ENCODE measurements around the gene FAM53A.

FAM53A gene

GRCh38 chr4:1602655-1603412 lies 81.3 kb downstream of the FAM53A start:
- no peak for DNase-seq
- no peak for TF ChIP-seq CTCF (IDR thresholded peaks at IDR 0.05)
- no peak overlapping the region for H3K4me3 ChIP-seq
- H3K4me1 ChIP-seq = peaks cover 0 to 9% (median 0%) of the 10 kb centered on the region in 4 donors
- H3K27me3 ChIP-seq = peaks cover 0 to 81% of the 10 kb centered on the region in 2 donors
- H3K36me3 ChIP-seq = no peaks in the 10 kb centered on the region
- no peak overlapping the region for H3K27ac ChIP-seq
- intact Hi-C loops (cut with DNase I; ENCODE audit: low total_unique reads) = no loop called here
- no peaks in the 10 kb centered on the region for H3K9me3 ChIP-seq

GRCh38 chr4:1601852-1602654 lies 82.1 kb downstream of the FAM53A start:
- Histone ChIP-seq H3K27ac (no peak overlapping the region), H3K36me3 (no peaks in the 10 kb centered on the region), H3K27me3 (peaks cover 0 to 85% of the 10 kb centered on the region in 2 donors), H3K4me3 (no peak overlapping the region), H3K9me3 (no peaks in the 10 kb centered on the region), H3K4me1 (peaks cover 0 to 9% (median 0%) of the 10 kb centered on the region in 4 donors)
- no peak for TF ChIP-seq CTCF (IDR thresholded peaks at IDR 0.05)
- intact Hi-C loops (cut with DNase I; ENCODE audit: low total_unique reads) = no loop called here
- no peak for DNase-seq

DNA sequence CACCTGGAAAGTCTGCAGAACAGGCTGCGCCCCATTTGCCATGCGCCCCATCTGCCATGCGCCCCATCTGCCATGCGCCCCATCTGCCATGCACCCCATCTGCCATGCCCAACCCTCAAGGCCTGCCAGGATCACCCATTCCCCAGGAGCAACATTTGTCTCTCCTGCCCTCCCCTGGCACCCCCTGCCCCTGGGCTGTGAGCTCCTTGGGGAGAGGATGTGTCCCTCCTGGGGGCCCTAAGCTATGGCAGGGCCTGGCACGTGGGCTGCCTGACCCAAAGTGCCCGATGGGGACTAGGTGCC lies 82.6 kb downstream of the FAM53A start:
- no peak for DNase-seq
- Histone ChIP-seq H3K4me3 (no peak overlapping the region), H3K27me3 (peaks cover 0 to 86% of the 10 kb centered on the region in 2 donors), H3K27ac (no peak overlapping the region), H3K4me1 (peaks cover 0 to 9% (median 0%) of the 10 kb centered on the region in 4 donors), H3K36me3 (no peaks in the 10 kb centered on the region), H3K9me3 (no peaks in the 10 kb centered on the region)
- no peak for TF ChIP-seq CTCF (IDR thresholded peaks at IDR 0.05)
- intact Hi-C loops (cut with DNase I; ENCODE audit: low total_unique reads) = no loop called here

GRCh38 chr4:1600811-1601532 lies 83.1 kb downstream of the FAM53A start:
- DNase-seq = no peak
- Histone ChIP-seq H3K9me3 (no peaks in the 10 kb centered on the region), H3K27ac (no peak overlapping the region), H3K4me3 (no peak overlapping the region), H3K36me3 (no peaks in the 10 kb centered on the region), H3K27me3 (peaks cover 0 to 87% of the 10 kb centered on the region in 2 donors), H3K4me1 (peaks cover 0 to 9% (median 0%) of the 10 kb centered on the region in 4 donors)
- TF ChIP-seq CTCF (IDR thresholded peaks at IDR 0.05) = no peak
- intact Hi-C loops (cut with DNase I; ENCODE audit: low total_unique reads) = no loop called here

GRCh38 chr4:1600211-1600780 lies 83.8 kb downstream of the FAM53A start:
- H3K27me3 ChIP-seq = peaks cover 0 to 89% of the 10 kb centered on the region in 2 donors
- no peak for DNase-seq
- H3K27ac ChIP-seq = no peak overlapping the region
- H3K36me3 ChIP-seq = no peaks in the 10 kb centered on the region
- no peaks in the 10 kb centered on the region for H3K9me3 ChIP-seq
- TF ChIP-seq CTCF (IDR thresholded peaks at IDR 0.05) = no peak
- intact Hi-C loops (cut with DNase I; ENCODE audit: low total_unique reads) = no loop called here
- H3K4me3 ChIP-seq = no peak overlapping the region
- H3K4me1 ChIP-seq = peaks cover 0 to 8% (median 0%) of the 10 kb centered on the region in 4 donors
